IMR-90 (cell line): ENCODE measurements around the gene TBC1D22A. TPM values are rescaled to one million over a fixed set of nuclear protein-coding genes. Genes with fewer than 3 reads are reported as not detected.

ENCODE experiments used
- ATAC-seq: fragments of 200-7000 bp; cut with Tn5 transposase; 2 replicates; pipeline ENCODE4 v1.9.1; 2020; ENCODE audit warnings: low read depth, mild to moderate bottlenecking, moderate library complexity
- BruUV-seq: library from RNA; stranded (reverse); fragments of 400-500 nt; replicated peaks from 2 replicates; lab custom pipeline; 2021; lab: Mats Ljungman, UMichigan
- CTCF ChIA-PET: fragments of 300-600 bp; formaldehyde crosslinking; extraction: SDS; loops from one replicate; lab custom pipeline; 2021; ENCODE audit warnings: antibody characterized with exemption; lab: Yijun Ruan, JAX
- POLR2A ChIA-PET: fragments of 300-600 bp; sonication (Branson Sonifier 250); formaldehyde crosslinking; loops from one replicate; lab custom pipeline; 2022; ENCODE audit warnings: antibody characterized with exemption; ENCODE audit not compliant: unreplicated experiment; lab: Charles Lee
- DNase-seq: peaks from one replicate; pipeline ENCODE4 v3.0.0; 2013
- H2AFZ ChIP-seq: replicated peaks from 2 replicates; pipeline ENCODE3; 2013; ENCODE audit warnings: low read length, mild to moderate bottlenecking; ENCODE audit not compliant: poor library complexity
- H2AK5ac ChIP-seq: 2 replicates; pipeline ENCODE4 v1.6.1; 2013; ENCODE audit warnings: low read depth, low read length, inconsistent platforms
- H2AK9ac ChIP-seq: replicated peaks from 2 replicates; pipeline ENCODE3; 2013; ENCODE audit warnings: mild to moderate bottlenecking, low read depth, low read length, moderate library complexity; ENCODE audit not compliant: poor library complexity
- H2BK120ac ChIP-seq: 2 replicates; pipeline ENCODE4 v1.6.1; 2013; ENCODE audit warnings: low read depth, low read length, inconsistent platforms
- H2BK15ac ChIP-seq: 3 replicates; pipeline ENCODE4 v1.6.1; 2013; ENCODE audit warnings: low read depth, low read length, inconsistent platforms
- H2BK20ac ChIP-seq: 2 replicates; pipeline ENCODE4 v1.6.1; 2013; ENCODE audit warnings: low read depth, mild to moderate bottlenecking, inconsistent platforms, low read length, moderate library complexity
- H2BK5ac ChIP-seq: 2 replicates; pipeline ENCODE4 v1.6.1; 2013; ENCODE audit warnings: mild to moderate bottlenecking, low read depth, low read length, inconsistent platforms; ENCODE audit not compliant: poor library complexity, severe bottlenecking
- H3K14ac ChIP-seq: replicated peaks from 2 replicates; pipeline ENCODE4 v1.6.1; 2013; ENCODE audit warnings: low read depth, low read length, inconsistent platforms
- H3K18ac ChIP-seq: 2 replicates; pipeline ENCODE4 v1.6.1; 2013; ENCODE audit warnings: low read depth, low read length, control low read depth
- H3K23ac ChIP-seq: 2 replicates; pipeline ENCODE4 v1.6.1; 2013; ENCODE audit warnings: low read depth, low read length, inconsistent platforms
- H3K27ac ChIP-seq: 2 replicates; pipeline ENCODE4 v1.5.1; 2013; ENCODE audit warnings: mild to moderate bottlenecking, control low read depth, low read length; ENCODE audit not compliant: insufficient read depth
- H3K27me3 ChIP-seq: 2 replicates; pipeline ENCODE4 v1.6.1; 2013; ENCODE audit warnings: low read length; ENCODE audit not compliant: control insufficient read depth, insufficient read depth
- H3K36me3 ChIP-seq: 2 replicates; pipeline ENCODE4 v1.6.1; 2013; ENCODE audit warnings: low read length, mixed read lengths; ENCODE audit not compliant: control insufficient read depth, insufficient read depth
- H3K4ac ChIP-seq: 2 replicates; pipeline ENCODE4 v1.6.1; 2013; ENCODE audit warnings: low read depth, low read length, inconsistent platforms
- H3K4me1 ChIP-seq: 2 replicates; pipeline ENCODE4 v1.6.1; 2013; ENCODE audit warnings: low read length, mixed read lengths; ENCODE audit not compliant: control insufficient read depth, insufficient read depth
- H3K4me2 ChIP-seq: 2 replicates; pipeline ENCODE4 v1.6.1; 2013; ENCODE audit warnings: low read depth, mild to moderate bottlenecking, control low read depth, low read length, moderate library complexity
- H3K4me3 ChIP-seq: 2 replicates; pipeline ENCODE4 v1.5.1; 2013; ENCODE audit warnings: low read depth, mild to moderate bottlenecking, control low read depth, low read length, moderate library complexity; ENCODE audit not compliant: insufficient read depth
- H3K56ac ChIP-seq: 2 replicates; pipeline ENCODE4 v1.6.1; 2013; ENCODE audit warnings: low read length, inconsistent platforms; ENCODE audit not compliant: insufficient read depth; ENCODE audit errors: extremely low read depth
- H3K79me1 ChIP-seq, 2 experiments: 2 replicates each; pipeline ENCODE4 v1.6.1; 2013; ENCODE audit warnings: low read length in 2 of 2, inconsistent platforms in 1 of 2, low read depth in 1 of 2
- H3K9ac ChIP-seq: 2 replicates; pipeline ENCODE4 v1.6.1; 2013; ENCODE audit warnings: low read depth, low read length, control low read depth
- H3K9me1 ChIP-seq: 2 replicates; pipeline ENCODE4 v1.6.1; 2013; ENCODE audit warnings: low read length, inconsistent platforms; ENCODE audit not compliant: insufficient read depth
- H3K9me3 ChIP-seq: 2 replicates; pipeline ENCODE4 v1.6.1; 2013; ENCODE audit warnings: low read length; ENCODE audit not compliant: control insufficient read depth, insufficient read depth
- H4K20me1 ChIP-seq: 2 replicates; pipeline ENCODE4 v1.6.1; 2013; ENCODE audit warnings: low read length, inconsistent platforms; ENCODE audit not compliant: insufficient read depth
- H4K5ac ChIP-seq: 2 replicates; pipeline ENCODE4 v1.6.1; 2013; ENCODE audit warnings: mild to moderate bottlenecking, low read depth, low read length, control low read depth
- H4K8ac ChIP-seq, 2 experiments: 2 replicates each; pipeline ENCODE4 v1.6.1; 2013; ENCODE audit warnings: low read depth in 2 of 2, low read length in 2 of 2, control low read depth in 1 of 2, inconsistent platforms in 1 of 2
- H4K91ac ChIP-seq: 2 replicates; pipeline ENCODE4 v1.6.1; 2013; ENCODE audit warnings: low read depth, low read length, inconsistent platforms; ENCODE audit not compliant: insufficient read depth
- BHLHE40 ChIP-seq: fragments of 150-350 bp; IDR thresholded peaks from 2 replicates; pipeline ENCODE4 v1.6.1; 2016; ENCODE audit warnings: mild to moderate bottlenecking, low read depth, low read length
- CEBPB ChIP-seq: IDR thresholded peaks from 2 replicates; pipeline ENCODE4 v1.6.1; 2012; ENCODE audit warnings: low read depth, low read length, improper control_type of control experiment
- CHD1 ChIP-seq: IDR thresholded peaks from 2 replicates; pipeline ENCODE4 v1.6.1; 2012; ENCODE audit warnings: low read depth, low read length, improper control_type of control experiment
- FOS ChIP-seq: fragments of 150-350 bp; IDR thresholded peaks from 2 replicates; pipeline ENCODE4 v1.6.1; 2016; ENCODE audit warnings: low read depth, low read length
- MAFK ChIP-seq: IDR thresholded peaks from 2 replicates; pipeline ENCODE4 v1.6.1; 2012; ENCODE audit warnings: low read depth, low read length, improper control_type of control experiment
- MAZ ChIP-seq: IDR thresholded peaks from 2 replicates; pipeline ENCODE4 v1.6.1; 2012; ENCODE audit warnings: low read depth, mild to moderate bottlenecking, low read length, improper control_type of control experiment, moderate library complexity, borderline replicate concordance
- MXI1 ChIP-seq: IDR thresholded peaks from 2 replicates; pipeline ENCODE4 v1.6.1; 2012; ENCODE audit warnings: low read depth, mild to moderate bottlenecking, low read length, moderate library complexity, borderline replicate concordance
- NFE2L2 ChIP-seq: fragments of 150-350 bp; IDR thresholded peaks from 2 replicates; pipeline ENCODE4 v1.6.1; 2016; ENCODE audit warnings: low read depth, mild to moderate bottlenecking, low read length
- POLR2A ChIP-seq: IDR thresholded peaks from 2 replicates; pipeline ENCODE4 v1.6.1; 2012; ENCODE audit warnings: mild to moderate bottlenecking, low read depth, low read length
- RAD21 ChIP-seq: IDR thresholded peaks from 2 replicates; pipeline ENCODE4 v1.6.1; 2012; ENCODE audit warnings: low read length, improper control_type of control experiment
- RCOR1 ChIP-seq: IDR thresholded peaks from 2 replicates; pipeline ENCODE4 v1.6.1; 2012; ENCODE audit warnings: mild to moderate bottlenecking, low read length, improper control_type of control experiment; ENCODE audit not compliant: insufficient replicate concordance
- RFX5 ChIP-seq: IDR thresholded peaks from 2 replicates; pipeline ENCODE4 v1.8.0; 2012; ENCODE audit warnings: low read depth, mild to moderate bottlenecking, low read length, moderate library complexity
- SMC3 ChIP-seq: fragments of 150-350 bp; IDR thresholded peaks from 2 replicates; pipeline ENCODE4 v1.6.1; 2016; ENCODE audit warnings: low read depth, mild to moderate bottlenecking, antibody characterized with exemption, low read length, moderate library complexity
- WGBS, 2 experiments: methylation state at CpG; one replicate each; pipeline versions ENCODE4 v1.1.5 to v1.1.7; 2013; ENCODE audit warnings: missing lambda C conversion rate in 2 of 2; ENCODE audit not compliant: insufficient read length in 1 of 2; ENCODE audit errors: extremely low coverage in 2 of 2; 5-methylcytosine and 5-hydroxymethylcytosine counted together
- dilution Hi-C: fragments of 300-500 bp; cut with HindIII; formaldehyde crosslinking; loops from one replicate; pipeline ENCODE4 v1.14.3; 2018; ENCODE audit warnings: low sequenced_read_pairs; ENCODE audit not compliant: unreplicated experiment
- in situ Hi-C: fragments of 300-500 bp; cut with MboI; formaldehyde crosslinking; loops from 3 replicates; pipeline ENCODE4 v1.14.3; 2019; ENCODE audit warnings: low sequenced_read_pairs, inconsistent platforms, mixed read lengths
- intact Hi-C: fragments of 100-400 bp; cut with micrococcal nuclease; formaldehyde crosslinking; loops from 2 replicates; pipeline ENCODE4 v1.10.0; 2022
- polyA plus RNA-seq, 3 experiments: library from polyadenylated mRNA; depleted of rRNA; stranded (reverse); fragments of >200 nt; gene quantifications; 2 replicates each; pipeline ENCODE4 v1.2.3, GENCODE V29; 2012; ENCODE audit warnings: low replicate concordance in 1 of 3
- total RNA-seq: library from RNA; depleted of rRNA; stranded (reverse); fragments of >200 nt; gene quantifications from 2 replicates; pipeline ENCODE4 v1.2.3, GENCODE V29; 2012
- TF ChIP-seq, protein P1 (sequence below): conservative IDR thresholded peaks from 2 replicates; pipeline ENCODE4 v1.5.1; 2012; ENCODE audit warnings: mild to moderate bottlenecking, low read depth, low read length, improper control_type of control experiment
- TF ChIP-seq, protein P2 (sequence below): fragments of 150-350 bp; IDR thresholded peaks from 2 replicates; pipeline ENCODE4 v1.6.1; 2017; ENCODE audit warnings: mild to moderate bottlenecking, antibody characterized with exemption, low read length, low read depth
- TF ChIP-seq, protein P3 (sequence below): fragments of 150-350 bp; IDR thresholded peaks from 2 replicates; pipeline ENCODE4 v1.6.1; 2016; ENCODE audit warnings: low read depth, mild to moderate bottlenecking, low read length, moderate library complexity, borderline replicate concordance

TBC1D22A gene
- total and polyA plus RNA-seq, 2 of the 4 experiments (the other 2 are of a cell fraction): 9.0 to 16.7 TPM

- CTCF ChIA-PET: no interaction called here
Measured at GRCh38 chr22:47199261-47199978, 437.0 kb downstream of the TBC1D22A start.

More at GRCh38 chr22:47199261-47199978, 437.0 kb downstream of the TBC1D22A start:
- Histone ChIP-seq H2BK120ac (no peak overlapping the region), H3K36me3 (no peaks in the 10 kb centered on the region), H2BK5ac (no peak overlapping the region), H3K4me3 (no peak overlapping the region), H3K4me1 (no peaks in the 10 kb centered on the region), H3K4me2 (no peak overlapping the region), H2AK9ac (no peak overlapping the region), H4K20me1 (no peaks in the 10 kb centered on the region), H3K23ac (no peak overlapping the region), H2AFZ (no peak overlapping the region), H3K27ac (no peak overlapping the region), H4K8ac (no peak overlapping the region), H4K5ac (no peak overlapping the region), H2BK15ac (no peak overlapping the region), H3K9me3 (no peaks in the 10 kb centered on the region), H2BK20ac (no peak overlapping the region), H3K4ac (no peak overlapping the region), H4K91ac (no peak overlapping the region), H3K9ac (no peak overlapping the region), H3K18ac (no peak overlapping the region), H3K27me3 (peaks cover 8% of the 10 kb centered on the region; the same call in 1 of the 2 replicates), H3K9me1 (peaks cover 5% of the 10 kb centered on the region; the same call in 1 of the 2 replicates), H2AK5ac (no peak overlapping the region), H3K14ac (no peak overlapping the region), H3K56ac (no peak overlapping the region), H3K79me1 (no peaks in the 10 kb centered on the region)
- POLR2A ChIA-PET: no interaction called here
- TF ChIP-seq CHD1: no peak
- TF ChIP-seq SMC3: no peak
- TF ChIP-seq, protein P1, sequence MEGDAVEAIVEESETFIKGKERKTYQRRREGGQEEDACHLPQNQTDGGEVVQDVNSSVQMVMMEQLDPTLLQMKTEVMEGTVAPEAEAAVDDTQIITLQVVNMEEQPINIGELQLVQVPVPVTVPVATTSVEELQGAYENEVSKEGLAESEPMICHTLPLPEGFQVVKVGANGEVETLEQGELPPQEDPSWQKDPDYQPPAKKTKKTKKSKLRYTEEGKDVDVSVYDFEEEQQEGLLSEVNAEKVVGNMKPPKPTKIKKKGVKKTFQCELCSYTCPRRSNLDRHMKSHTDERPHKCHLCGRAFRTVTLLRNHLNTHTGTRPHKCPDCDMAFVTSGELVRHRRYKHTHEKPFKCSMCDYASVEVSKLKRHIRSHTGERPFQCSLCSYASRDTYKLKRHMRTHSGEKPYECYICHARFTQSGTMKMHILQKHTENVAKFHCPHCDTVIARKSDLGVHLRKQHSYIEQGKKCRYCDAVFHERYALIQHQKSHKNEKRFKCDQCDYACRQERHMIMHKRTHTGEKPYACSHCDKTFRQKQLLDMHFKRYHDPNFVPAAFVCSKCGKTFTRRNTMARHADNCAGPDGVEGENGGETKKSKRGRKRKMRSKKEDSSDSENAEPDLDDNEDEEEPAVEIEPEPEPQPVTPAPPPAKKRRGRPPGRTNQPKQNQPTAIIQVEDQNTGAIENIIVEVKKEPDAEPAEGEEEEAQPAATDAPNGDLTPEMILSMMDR: no peak
- no peak for TF ChIP-seq BHLHE40
- TF ChIP-seq, protein P2, sequence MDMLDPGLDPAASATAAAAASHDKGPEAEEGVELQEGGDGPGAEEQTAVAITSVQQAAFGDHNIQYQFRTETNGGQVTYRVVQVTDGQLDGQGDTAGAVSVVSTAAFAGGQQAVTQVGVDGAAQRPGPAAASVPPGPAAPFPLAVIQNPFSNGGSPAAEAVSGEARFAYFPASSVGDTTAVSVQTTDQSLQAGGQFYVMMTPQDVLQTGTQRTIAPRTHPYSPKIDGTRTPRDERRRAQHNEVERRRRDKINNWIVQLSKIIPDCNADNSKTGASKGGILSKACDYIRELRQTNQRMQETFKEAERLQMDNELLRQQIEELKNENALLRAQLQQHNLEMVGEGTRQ: no peak
- TF ChIP-seq POLR2A: no peak
- TF ChIP-seq MAZ: no peak
- no peak for TF ChIP-seq MXI1
- no peak for TF ChIP-seq FOS
- no peak for TF ChIP-seq RAD21
- no peak for TF ChIP-seq RFX5
- TF ChIP-seq CEBPB: no peak
- TF ChIP-seq MAFK: no peak
- TF ChIP-seq RCOR1: no peak
- TF ChIP-seq NFE2L2: no peak
- TF ChIP-seq, protein P3, sequence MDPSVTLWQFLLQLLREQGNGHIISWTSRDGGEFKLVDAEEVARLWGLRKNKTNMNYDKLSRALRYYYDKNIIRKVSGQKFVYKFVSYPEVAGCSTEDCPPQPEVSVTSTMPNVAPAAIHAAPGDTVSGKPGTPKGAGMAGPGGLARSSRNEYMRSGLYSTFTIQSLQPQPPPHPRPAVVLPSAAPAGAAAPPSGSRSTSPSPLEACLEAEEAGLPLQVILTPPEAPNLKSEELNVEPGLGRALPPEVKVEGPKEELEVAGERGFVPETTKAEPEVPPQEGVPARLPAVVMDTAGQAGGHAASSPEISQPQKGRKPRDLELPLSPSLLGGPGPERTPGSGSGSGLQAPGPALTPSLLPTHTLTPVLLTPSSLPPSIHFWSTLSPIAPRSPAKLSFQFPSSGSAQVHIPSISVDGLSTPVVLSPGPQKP: no peak
- intact Hi-C loops: no loop called here
- DNase-seq (no peak), ATAC-seq (no peak)
- no TSS peak for BruUV-seq
- in situ Hi-C loops: no loop called here
- 92% methylated on average over 23 of the region's 33 CpGs; no CpG with 5 or more reads in 1 of the 2 experiments for WGBS, 2 experiments
- dilution Hi-C loops: no loop called here
